DMS114 treated with DMSO at 0.1 percent for 48 hours (cell line): ENCODE measurements around the gene KIAA0319L.
"Not testable (repeated sequence)": the region's sequence is repeated elsewhere in the genome, so short reads cannot be mapped to it uniquely, and the experiment has no call there.

Source experiments
- DNase-seq: peaks from one replicate; lab custom pipeline; 2025; ENCODE audit not compliant: unreplicated experiment; lab: John Stamatoyannopoulos, UW

KIAA0319L gene

DNA sequence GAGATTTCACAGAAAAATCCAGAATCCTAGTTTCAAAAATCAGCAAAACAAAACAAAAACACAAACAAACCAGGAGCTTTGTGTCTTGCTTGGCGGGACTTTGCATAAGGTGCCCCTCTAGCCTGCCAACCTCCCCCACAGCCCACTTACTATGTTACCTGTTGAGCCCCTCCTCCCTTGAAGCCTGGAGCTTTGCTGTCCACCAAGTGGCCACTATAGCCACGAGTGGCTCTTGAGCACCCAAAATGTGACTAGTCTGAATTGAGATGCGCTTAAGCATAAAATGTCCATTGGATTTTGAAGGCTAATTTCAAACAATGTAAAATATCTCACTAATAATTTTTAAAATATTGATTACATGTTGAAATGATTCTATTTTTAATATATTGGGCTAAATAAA, 28.1 kb upstream of the KIAA0319L start:
- no peak for DNase-seq

GRCh38 chr1:35581621-35582020, 24.4 kb upstream of the KIAA0319L start:
- DNase-seq = not testable (repeated sequence)

DNA sequence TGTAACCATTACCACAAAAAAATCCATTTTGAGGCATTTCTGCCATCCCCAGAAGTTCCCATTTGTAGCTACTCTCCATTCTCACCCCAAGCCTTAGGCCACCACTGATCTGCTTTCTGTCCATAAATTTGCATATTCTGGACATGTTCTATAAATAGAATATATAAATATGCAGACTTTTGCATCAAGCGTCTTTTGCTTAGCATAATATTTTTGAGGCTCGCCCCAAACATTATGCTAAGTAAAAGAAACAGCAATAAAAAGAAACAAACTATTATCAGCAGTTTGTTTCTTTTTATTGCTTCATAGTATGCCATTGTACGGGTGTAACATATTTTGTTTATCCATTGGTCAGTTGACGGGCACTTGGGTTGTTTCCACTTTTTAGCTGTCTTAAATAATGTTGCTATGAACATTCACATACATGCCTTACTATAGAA, 23.8 kb upstream of the KIAA0319L start:
- no peak for DNase-seq

GRCh38 chr1:35577071-35577998, 20.1 kb upstream of the KIAA0319L start:
- no peak for DNase-seq

GRCh38 chr1:35576766-35577070, 19.5 kb upstream of the KIAA0319L start:
- DNase-seq = not testable (repeated sequence)

GRCh38 chr1:35576061-35576765, 19.0 kb upstream of the KIAA0319L start:
- DNase-seq = no peak

DNA sequence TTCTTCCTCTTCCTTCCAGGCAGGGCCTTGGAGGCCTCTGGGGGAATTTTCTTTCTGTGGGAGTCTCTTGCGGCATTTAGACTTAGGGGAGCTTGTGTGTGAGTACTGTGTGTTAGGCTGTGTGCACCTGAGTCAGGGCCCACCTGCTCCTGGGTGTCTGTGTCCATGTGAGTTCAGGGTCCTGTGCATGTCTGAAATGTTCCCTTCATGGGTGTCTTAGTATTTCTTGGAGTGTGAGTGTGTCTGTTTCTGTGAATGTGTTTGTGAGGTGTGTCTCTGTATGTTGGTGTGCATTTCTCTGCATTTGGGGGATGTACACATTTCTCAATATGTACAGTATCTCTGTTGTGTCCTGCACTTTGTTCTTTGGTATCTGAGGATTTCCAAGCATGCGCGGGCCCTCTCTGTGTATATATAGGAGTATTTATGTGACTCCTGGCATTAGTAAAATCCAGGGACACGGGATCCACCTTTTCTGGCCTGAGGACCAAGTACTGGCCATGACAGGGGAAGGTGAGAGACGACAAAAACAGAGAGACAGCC, 18.3 kb upstream of the KIAA0319L start:
- DNase-seq = no peak

GRCh38 chr1:35574655-35575415, 17.6 kb upstream of the KIAA0319L start:
- DNase-seq = no peak

- DNase-seq = no peak
Observed at GRCh38 chr1:35574125-35574654, 17.0 kb upstream of the KIAA0319L start.

DNA sequence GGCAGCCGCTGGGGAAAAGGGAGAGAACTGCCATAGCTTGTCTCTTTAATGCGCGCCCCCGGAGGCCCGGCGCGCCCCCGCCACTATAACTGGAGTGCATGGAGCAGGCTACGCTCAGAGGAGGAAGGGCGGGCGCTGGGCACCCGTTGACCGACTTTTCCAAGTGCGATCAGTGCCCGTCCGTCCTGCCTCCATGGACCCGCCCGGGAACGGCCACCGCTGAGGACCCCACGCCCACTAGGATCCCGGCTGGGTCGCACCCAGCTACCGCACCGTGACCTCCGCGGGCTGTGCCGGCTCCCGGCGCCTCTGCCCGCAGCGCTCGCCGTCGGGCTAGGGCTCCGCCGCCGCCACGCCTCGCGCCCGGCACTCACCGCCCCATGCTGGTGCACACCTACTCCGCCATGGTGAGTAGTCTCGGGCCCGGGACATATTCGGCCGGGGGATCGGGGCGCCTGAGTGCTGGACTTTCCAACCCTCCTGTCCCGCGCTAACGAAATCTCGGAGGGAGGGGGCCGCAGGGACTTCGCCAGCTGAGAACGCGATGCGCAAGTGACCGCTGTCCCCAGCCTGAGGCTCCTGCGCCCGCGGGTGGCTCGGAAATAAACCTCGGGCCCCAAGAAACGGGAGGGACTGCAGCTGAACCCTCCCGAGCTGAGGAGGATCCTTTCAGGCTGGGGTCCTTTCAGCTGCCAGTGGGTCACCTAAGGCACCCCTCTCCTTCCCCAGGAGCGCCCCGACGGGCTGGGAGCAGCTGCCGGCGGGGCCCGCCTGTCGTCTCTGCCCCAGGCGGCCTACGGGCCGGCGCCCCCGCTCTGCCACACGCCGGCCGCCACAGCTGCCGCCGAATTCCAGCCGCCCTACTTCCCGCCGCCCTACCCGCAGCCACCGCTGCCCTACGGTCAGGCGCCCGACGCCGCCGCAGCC, 16.3 kb upstream of the KIAA0319L start, which contains the start of gene TFAP2E:
TFAP2E (plus strand) TSS at position 117 of the 927 bp plus-strand sequence; CDS start at position 381, 264 bp downstream.
- DNase-seq = peak; percentile 48

DNA sequence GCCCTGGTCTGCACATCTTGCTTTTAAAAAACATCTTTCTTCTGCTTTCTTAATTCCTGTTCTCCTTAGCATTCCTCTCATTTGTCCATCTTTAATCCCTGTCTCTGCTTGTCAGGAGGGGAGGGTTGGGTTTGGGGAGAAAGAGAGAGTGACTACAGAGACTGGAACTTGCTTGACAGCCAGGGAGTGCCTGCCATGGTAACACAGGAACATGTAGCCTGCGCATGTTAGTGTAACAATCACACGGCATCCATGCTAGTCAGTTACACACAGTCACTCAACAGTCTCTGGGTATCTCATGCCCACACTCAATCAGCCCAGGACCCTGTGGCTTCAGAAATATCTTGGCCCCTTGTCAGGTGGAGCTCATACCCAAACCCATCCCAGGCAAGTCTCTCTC, 15.1 kb upstream of the KIAA0319L start:
- no peak for DNase-seq

- no peak for DNase-seq
Observed at GRCh38 chr1:35571263-35571662, 14.1 kb upstream of the KIAA0319L start.

- no peak for DNase-seq
Observed at GRCh38 chr1:35570589-35571137, 13.5 kb upstream of the KIAA0319L start.

- no peak for DNase-seq
Observed at GRCh38 chr1:35569936-35570335, 12.7 kb upstream of the KIAA0319L start.

GRCh38 chr1:35568975-35569395, 11.8 kb upstream of the KIAA0319L start:
- DNase-seq = peak; percentile 65

GRCh38 chr1:35567947-35568558, 10.8 kb upstream of the KIAA0319L start:
- DNase-seq = no peak

- DNase-seq = no peak
Observed at GRCh38 chr1:35565742-35566133, 8.5 kb upstream of the KIAA0319L start.

- DNase-seq = no peak
Observed at GRCh38 chr1:35564884-35565741, 7.9 kb upstream of the KIAA0319L start.
